ENCODE results near the gene AP1S2.
"Not testable (repeated sequence)": the region's sequence is repeated elsewhere in the genome, so short reads cannot be mapped to it uniquely, and the experiment has no call there.

Gene AP1S2

DNA sequence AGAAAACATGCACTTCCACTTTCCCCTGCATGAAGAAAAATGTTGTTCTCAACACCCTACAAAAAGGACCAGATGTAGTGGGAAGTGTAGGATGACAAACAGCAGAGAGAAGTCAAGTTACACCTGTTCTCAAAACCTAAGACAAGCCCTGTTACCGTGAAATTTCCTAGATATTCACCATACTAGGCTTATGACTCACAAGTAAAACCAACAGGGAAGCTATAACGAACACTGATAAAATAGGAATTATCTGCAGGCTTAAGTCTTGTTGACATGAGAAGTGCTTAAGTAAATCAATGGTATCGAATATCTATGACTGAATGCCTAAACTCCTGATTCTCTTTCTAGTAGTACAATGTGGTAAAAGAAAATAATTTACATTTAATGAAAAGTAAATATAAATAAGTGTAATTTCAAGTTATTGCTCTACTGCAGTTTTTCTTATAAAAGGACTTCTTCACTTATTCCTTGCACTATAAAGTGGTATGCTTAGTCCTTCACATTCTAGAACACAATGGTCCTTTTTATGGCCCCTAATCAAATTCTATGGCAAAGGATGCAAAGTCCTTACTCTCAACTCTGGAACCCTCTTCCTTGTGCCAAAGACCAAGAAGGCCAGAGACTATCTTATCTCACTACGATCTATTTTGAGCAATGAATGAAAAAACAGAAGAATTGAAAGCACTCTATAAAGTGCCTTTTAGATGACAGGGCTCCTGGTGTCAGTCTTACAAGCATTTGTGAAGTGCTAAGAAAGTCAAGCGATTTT lies 19.6 kb downstream of the AP1S2 start:
- Histone ChIP-seq H3K4me3 (IDR thresholded peaks at IDR 0.05; ENCODE audit: insufficient read depth, low read depth, low read length) (no peak overlapping the region), H4K20me1 (ENCODE audit: insufficient read depth) (no peaks in the 10 kb centered on the region), H3K4me1 (ENCODE audit: low read depth, poor library complexity, severe bottlenecking) (no peaks in the 10 kb centered on the region), H3K79me2 (ENCODE audit: insufficient read depth, low read depth) (no peaks in the 10 kb centered on the region), H3K36me3 (ENCODE audit: insufficient read depth) (no peaks in the 10 kb centered on the region), H3K27me3 (ENCODE audit: insufficient read depth, low read depth) (no peaks in the 10 kb centered on the region), H3K9ac (no peak overlapping the region), H2AFZ (ENCODE audit: low read depth) (no peak overlapping the region), H3K27ac (no peak overlapping the region), H3K4me2 (no peak overlapping the region)
- TF ChIP-seq, protein P1, sequence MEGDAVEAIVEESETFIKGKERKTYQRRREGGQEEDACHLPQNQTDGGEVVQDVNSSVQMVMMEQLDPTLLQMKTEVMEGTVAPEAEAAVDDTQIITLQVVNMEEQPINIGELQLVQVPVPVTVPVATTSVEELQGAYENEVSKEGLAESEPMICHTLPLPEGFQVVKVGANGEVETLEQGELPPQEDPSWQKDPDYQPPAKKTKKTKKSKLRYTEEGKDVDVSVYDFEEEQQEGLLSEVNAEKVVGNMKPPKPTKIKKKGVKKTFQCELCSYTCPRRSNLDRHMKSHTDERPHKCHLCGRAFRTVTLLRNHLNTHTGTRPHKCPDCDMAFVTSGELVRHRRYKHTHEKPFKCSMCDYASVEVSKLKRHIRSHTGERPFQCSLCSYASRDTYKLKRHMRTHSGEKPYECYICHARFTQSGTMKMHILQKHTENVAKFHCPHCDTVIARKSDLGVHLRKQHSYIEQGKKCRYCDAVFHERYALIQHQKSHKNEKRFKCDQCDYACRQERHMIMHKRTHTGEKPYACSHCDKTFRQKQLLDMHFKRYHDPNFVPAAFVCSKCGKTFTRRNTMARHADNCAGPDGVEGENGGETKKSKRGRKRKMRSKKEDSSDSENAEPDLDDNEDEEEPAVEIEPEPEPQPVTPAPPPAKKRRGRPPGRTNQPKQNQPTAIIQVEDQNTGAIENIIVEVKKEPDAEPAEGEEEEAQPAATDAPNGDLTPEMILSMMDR (conservative IDR thresholded peaks at IDR 0.05; ENCODE audit: low read depth, low read length): no peak

DNA sequence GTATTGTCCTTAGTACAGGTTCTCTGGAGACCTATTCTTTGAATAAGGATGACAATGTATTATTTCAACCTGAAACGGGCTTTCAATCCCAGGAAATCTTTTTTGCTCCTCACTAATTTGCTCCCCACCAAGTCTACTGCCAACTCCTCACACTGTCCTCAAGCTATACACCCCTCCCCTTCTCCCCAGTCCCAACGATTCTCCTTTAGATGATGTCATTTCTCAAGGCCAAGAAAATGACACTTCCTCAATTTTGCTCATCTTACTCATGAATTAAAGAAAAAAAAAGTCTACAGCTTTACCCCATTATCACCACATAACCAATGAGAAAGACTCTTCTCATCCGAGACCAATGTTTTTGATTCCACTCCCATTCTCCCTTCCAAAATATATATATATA lies 20.6 kb downstream of the AP1S2 start:
- Histone ChIP-seq H3K27ac (no peak overlapping the region), H4K20me1 (ENCODE audit: insufficient read depth) (no peaks in the 10 kb centered on the region), H2AFZ (ENCODE audit: low read depth) (no peak overlapping the region), H3K27me3 (ENCODE audit: insufficient read depth, low read depth) (no peaks in the 10 kb centered on the region), H3K4me1 (ENCODE audit: low read depth, poor library complexity, severe bottlenecking) (no peaks in the 10 kb centered on the region), H3K4me2 (no peak overlapping the region), H3K79me2 (ENCODE audit: insufficient read depth, low read depth) (no peaks in the 10 kb centered on the region), H3K4me3 (IDR thresholded peaks at IDR 0.05; ENCODE audit: insufficient read depth, low read depth, low read length) (no peak overlapping the region), H3K36me3 (ENCODE audit: insufficient read depth) (no peaks in the 10 kb centered on the region), H3K9ac (no peak overlapping the region)
- TF ChIP-seq, protein P1 (conservative IDR thresholded peaks at IDR 0.05; ENCODE audit: low read depth, low read length): no peak

DNA sequence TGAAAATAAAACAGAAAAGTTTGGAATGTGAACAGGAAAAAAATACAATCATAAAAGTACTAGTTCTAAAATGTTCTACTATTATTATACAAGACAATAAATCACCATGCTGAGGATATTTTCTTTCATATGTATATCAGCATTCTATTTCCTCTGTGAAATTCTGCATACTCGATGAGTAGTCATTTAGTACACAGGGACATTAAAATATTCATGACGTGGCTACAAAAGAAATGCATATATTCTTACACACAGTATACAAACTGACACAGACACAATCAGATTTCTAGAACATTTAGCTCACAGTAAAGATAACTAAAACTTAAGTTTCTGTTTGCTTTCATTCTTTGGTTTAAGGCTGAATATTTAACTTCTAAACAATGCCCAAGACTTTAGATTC lies 23.3 kb downstream of the AP1S2 start:
- H3K36me3 ChIP-seq (ENCODE audit: insufficient read depth); H4K20me1 ChIP-seq (ENCODE audit: insufficient read depth); H3K4me1 ChIP-seq (ENCODE audit: low read depth, poor library complexity, severe bottlenecking); H3K9ac ChIP-seq; H3K4me3 ChIP-seq (IDR thresholded peaks at IDR 0.05; ENCODE audit: insufficient read depth, low read depth, low read length); H3K27ac ChIP-seq; H3K27me3 ChIP-seq (ENCODE audit: insufficient read depth, low read depth); H3K79me2 ChIP-seq (ENCODE audit: insufficient read depth, low read depth); H3K4me2 ChIP-seq; H2AFZ ChIP-seq (ENCODE audit: low read depth): not testable (repeated sequence)

DNA sequence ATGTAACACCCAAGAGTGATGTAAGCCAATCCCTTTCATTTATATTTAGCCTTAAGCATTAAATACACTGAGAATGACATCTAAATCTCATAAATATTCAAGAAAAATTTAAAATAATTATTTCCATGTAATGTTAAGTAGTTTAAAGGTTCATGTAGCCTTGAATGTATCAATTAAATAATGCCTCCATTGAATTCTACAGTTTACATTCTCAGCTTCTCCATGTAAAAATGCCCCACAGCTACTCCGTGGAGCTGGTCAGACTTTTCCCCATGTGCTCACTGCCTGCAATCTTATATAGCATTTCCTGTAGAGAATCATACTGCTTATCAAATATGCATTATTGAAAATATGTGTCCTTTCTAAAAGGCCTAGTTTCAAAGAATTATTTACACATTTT lies 25.4 kb downstream of the AP1S2 start:
- Histone ChIP-seq H3K4me1 (ENCODE audit: low read depth, poor library complexity, severe bottlenecking) (no peaks in the 10 kb centered on the region), H2AFZ (ENCODE audit: low read depth) (no peak overlapping the region), H3K79me2 (ENCODE audit: insufficient read depth, low read depth) (no peaks in the 10 kb centered on the region), H3K27ac (no peak overlapping the region), H4K20me1 (ENCODE audit: insufficient read depth) (no peaks in the 10 kb centered on the region), H3K4me2 (no peak overlapping the region), H3K4me3 (IDR thresholded peaks at IDR 0.05; ENCODE audit: insufficient read depth, low read depth, low read length) (no peak overlapping the region), H3K9ac (no peak overlapping the region), H3K27me3 (ENCODE audit: insufficient read depth, low read depth) (no peaks in the 10 kb centered on the region), H3K36me3 (ENCODE audit: insufficient read depth) (no peaks in the 10 kb centered on the region)
- TF ChIP-seq, protein P1 (conservative IDR thresholded peaks at IDR 0.05; ENCODE audit: low read depth, low read length): no peak

DNA sequence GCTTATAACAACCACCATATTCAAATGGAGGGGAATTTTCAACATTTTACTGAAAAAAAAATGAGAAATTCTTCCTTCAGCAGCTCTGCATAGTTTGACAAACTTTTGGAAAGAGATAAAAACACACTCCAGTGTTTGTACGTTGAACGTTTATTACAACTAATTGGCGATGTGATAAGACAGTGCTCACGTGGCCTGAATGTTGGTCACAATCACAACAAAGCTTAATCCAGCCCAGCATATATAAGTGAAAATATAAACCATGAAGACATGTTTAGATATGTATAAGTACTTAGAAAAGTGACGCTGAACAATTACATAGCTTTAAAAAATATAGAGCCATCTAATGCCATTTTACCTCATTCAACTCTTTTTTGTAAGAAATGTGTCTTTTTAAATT lies 28.7 kb downstream of the AP1S2 start:
- Histone ChIP-seq H3K27me3 (ENCODE audit: insufficient read depth, low read depth) (no peaks in the 10 kb centered on the region), H3K27ac (no peak overlapping the region), H2AFZ (ENCODE audit: low read depth) (no peak overlapping the region), H3K9ac (no peak overlapping the region), H3K36me3 (ENCODE audit: insufficient read depth) (no peaks in the 10 kb centered on the region), H3K79me2 (ENCODE audit: insufficient read depth, low read depth) (no peaks in the 10 kb centered on the region), H3K4me1 (ENCODE audit: low read depth, poor library complexity, severe bottlenecking) (no peaks in the 10 kb centered on the region), H3K4me3 (IDR thresholded peaks at IDR 0.05; ENCODE audit: insufficient read depth, low read depth, low read length) (no peak overlapping the region), H4K20me1 (ENCODE audit: insufficient read depth) (no peaks in the 10 kb centered on the region), H3K4me2 (no peak overlapping the region)
- TF ChIP-seq, protein P1 (conservative IDR thresholded peaks at IDR 0.05; ENCODE audit: low read depth, low read length): no peak
